Endodermal cell (in vitro differentiated cells): ENCODE results near the gene AUTS2. TPM values are rescaled to one million over a fixed set of nuclear protein-coding genes. Genes with fewer than 3 reads are reported as not detected.

Experiments used
- DNase-seq: peaks from one replicate; pipeline ENCODE4 v3.0.0-alpha.2; 2017
- H3K27ac ChIP-seq: 2 replicates; pipeline ENCODE4 v1.5.1; 2013; ENCODE audit warnings: mild to moderate bottlenecking, low read depth, low read length, moderate library complexity
- H3K27me3 ChIP-seq: 2 replicates; pipeline ENCODE4 v1.6.1; 2013; ENCODE audit warnings: mild to moderate bottlenecking, low read length, moderate library complexity; ENCODE audit not compliant: insufficient read depth, control insufficient read depth, poor library complexity, severe bottlenecking
- H3K36me3 ChIP-seq: 2 replicates; pipeline ENCODE4 v1.7.0; 2013; ENCODE audit warnings: mild to moderate bottlenecking, low read length, moderate library complexity; ENCODE audit not compliant: control insufficient read depth, insufficient read depth
- H3K4me1 ChIP-seq: one replicate; pipeline ENCODE4 v1.7.0; 2013; ENCODE audit warnings: low read length; ENCODE audit not compliant: control insufficient read depth, insufficient read depth
- H3K4me3 ChIP-seq: 2 replicates; pipeline ENCODE4 v1.5.1; 2013; ENCODE audit warnings: mild to moderate bottlenecking, low read length, moderate library complexity
- H3K9ac ChIP-seq: 2 replicates; pipeline ENCODE4 v1.6.1; 2013; ENCODE audit warnings: mild to moderate bottlenecking, low read length, moderate library complexity; ENCODE audit not compliant: poor library complexity, severe bottlenecking; ENCODE audit errors: extremely low read depth
- H3K9me3 ChIP-seq: 2 replicates; pipeline ENCODE4 v1.6.1; 2013; ENCODE audit warnings: mild to moderate bottlenecking, low read length, moderate library complexity; ENCODE audit not compliant: control insufficient read depth
- H3K27ac Mint-ChIP-seq: 2 replicates; pipeline ENCODE4 v1.8.0; 2020; ENCODE audit warnings: mixed read lengths
- H3K27me3 Mint-ChIP-seq: 2 replicates; pipeline ENCODE4 v1.8.0; 2021; ENCODE audit warnings: mild to moderate bottlenecking, mixed read lengths; ENCODE audit not compliant: insufficient read depth
- H3K36me3 Mint-ChIP-seq: 2 replicates; pipeline ENCODE4 v1.8.0; 2020; ENCODE audit warnings: low read depth, mixed read lengths
- H3K4me1 Mint-ChIP-seq: 2 replicates; pipeline ENCODE4 v1.8.0; 2020; ENCODE audit warnings: mixed read lengths
- H3K4me3 Mint-ChIP-seq: 2 replicates; pipeline ENCODE4 v1.8.0; 2020; ENCODE audit warnings: mild to moderate bottlenecking, moderate library complexity, mixed read lengths
- H3K9me3 Mint-ChIP-seq: 2 replicates; pipeline ENCODE4 v1.8.0; 2020; ENCODE audit warnings: mild to moderate bottlenecking, mixed read lengths
- WGBS, 2 experiments: methylation state at CpG; one replicate each; pipeline versions ENCODE4 v1.1.5 to v1.1.7; 2013; ENCODE audit warnings: missing lambda C conversion rate in 2 of 2, mixed read lengths in 1 of 2; ENCODE audit not compliant: insufficient coverage in 1 of 2, insufficient read length in 1 of 2; 5-methylcytosine and 5-hydroxymethylcytosine counted together
- total RNA-seq, 2 donors: library from RNA; stranded (reverse); fragmentation: NEBNext Ultra II Directional in 1 of 2; extraction: Animal tissue kit (Norgen Biotek cat#: 25700) in 1 of 2; gene quantifications; 2 replicates in 1 of 2; 3 replicates in 1 of 2; pipeline ENCODE4 v1.2.1, GENCODE V29; 2021
- TF ChIP-seq, protein P1 (sequence below): fragments of 200-600 bp; sonication (generic); conservative IDR thresholded peaks from 2 replicates; pipeline ENCODE4 v1.5.0; 2021; ENCODE audit warnings: antibody characterized with exemption, mild to moderate bottlenecking

AUTS2 gene
- total RNA-seq, 2 donors from 2014 or later: 76.8 to 106 TPM

DNA sequence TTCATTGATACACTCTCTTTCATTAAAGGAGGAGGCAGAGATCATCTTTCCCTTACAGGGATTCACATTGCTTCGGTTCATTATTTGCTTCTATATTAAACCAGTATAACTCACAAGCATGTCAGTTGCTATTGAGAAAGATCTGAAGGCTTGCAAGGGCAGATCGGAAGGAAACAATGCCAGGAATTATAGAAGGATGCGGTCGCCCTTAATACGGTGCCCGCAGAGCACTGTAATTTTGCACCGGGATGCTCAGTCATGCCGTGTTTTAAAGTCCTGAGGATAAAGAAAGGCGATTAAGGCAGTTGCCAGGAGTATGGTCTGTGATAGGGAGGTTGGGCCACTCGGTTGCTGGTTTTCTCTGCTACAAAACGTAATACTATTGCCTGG lies 1183.6 kb downstream of the AUTS2 start:
- TF ChIP-seq, protein P1, sequence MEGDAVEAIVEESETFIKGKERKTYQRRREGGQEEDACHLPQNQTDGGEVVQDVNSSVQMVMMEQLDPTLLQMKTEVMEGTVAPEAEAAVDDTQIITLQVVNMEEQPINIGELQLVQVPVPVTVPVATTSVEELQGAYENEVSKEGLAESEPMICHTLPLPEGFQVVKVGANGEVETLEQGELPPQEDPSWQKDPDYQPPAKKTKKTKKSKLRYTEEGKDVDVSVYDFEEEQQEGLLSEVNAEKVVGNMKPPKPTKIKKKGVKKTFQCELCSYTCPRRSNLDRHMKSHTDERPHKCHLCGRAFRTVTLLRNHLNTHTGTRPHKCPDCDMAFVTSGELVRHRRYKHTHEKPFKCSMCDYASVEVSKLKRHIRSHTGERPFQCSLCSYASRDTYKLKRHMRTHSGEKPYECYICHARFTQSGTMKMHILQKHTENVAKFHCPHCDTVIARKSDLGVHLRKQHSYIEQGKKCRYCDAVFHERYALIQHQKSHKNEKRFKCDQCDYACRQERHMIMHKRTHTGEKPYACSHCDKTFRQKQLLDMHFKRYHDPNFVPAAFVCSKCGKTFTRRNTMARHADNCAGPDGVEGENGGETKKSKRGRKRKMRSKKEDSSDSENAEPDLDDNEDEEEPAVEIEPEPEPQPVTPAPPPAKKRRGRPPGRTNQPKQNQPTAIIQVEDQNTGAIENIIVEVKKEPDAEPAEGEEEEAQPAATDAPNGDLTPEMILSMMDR: no peak
- Histone ChIP-seq H3K27ac (peak overlapping the region; percentile 27), H3K9ac (no peak overlapping the region), H3K36me3 (peaks cover 100% of the 10 kb centered on the region), H3K4me1 (no peaks in the 10 kb centered on the region), H3K4me3 (no peak overlapping the region), H3K9me3 (no peaks in the 10 kb centered on the region), H3K27me3 (no peaks in the 10 kb centered on the region)
- Mint-ChIP-seq H3K4me3 (no peak overlapping the region), H3K4me1 (no peaks in the 10 kb centered on the region), H3K27ac (no peak overlapping the region), H3K9me3 (no peaks in the 10 kb centered on the region), H3K36me3 (peaks cover 89% of the 10 kb centered on the region), H3K27me3 (no peaks in the 10 kb centered on the region)
- WGBS, 2 experiments: 95 to 98% methylated on average over 7 to 11 of the region's 11 CpGs
- no peak for DNase-seq

DNA sequence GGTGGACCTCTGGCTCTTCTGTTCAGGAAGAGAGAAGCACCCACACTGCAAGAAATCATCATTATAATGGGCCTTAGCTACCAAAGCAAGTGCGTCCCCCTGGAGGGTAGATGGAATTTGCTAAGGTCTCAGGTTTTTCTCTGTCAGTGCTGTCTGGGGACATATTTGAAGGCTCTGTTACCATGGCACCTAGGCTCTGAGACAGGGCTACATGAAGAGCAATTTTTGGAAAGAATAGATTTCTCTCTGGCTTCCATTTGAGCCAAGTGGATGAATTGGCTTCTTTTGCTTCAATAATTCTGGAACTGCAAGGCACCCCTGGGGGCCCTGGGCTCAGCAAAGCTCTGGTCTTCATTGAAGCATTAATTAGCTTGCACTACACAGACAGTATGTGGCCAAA lies 1184.5 kb downstream of the AUTS2 start:
- Histone ChIP-seq H3K36me3 (peaks cover 100% of the 10 kb centered on the region), H3K27me3 (no peaks in the 10 kb centered on the region), H3K9ac (no peak overlapping the region), H3K4me1 (no peaks in the 10 kb centered on the region), H3K4me3 (no peak overlapping the region), H3K27ac (peak overlapping the region; percentile 27), H3K9me3 (no peaks in the 10 kb centered on the region)
- Mint-ChIP-seq H3K27me3 (no peaks in the 10 kb centered on the region), H3K36me3 (peaks cover 89% of the 10 kb centered on the region), H3K27ac (no peak overlapping the region), H3K9me3 (no peaks in the 10 kb centered on the region), H3K4me1 (no peaks in the 10 kb centered on the region), H3K4me3 (no peak overlapping the region)
- WGBS, 2 experiments: 80 to 94% methylated on average over 1 of the region's 1 CpG
- no peak for DNase-seq
- TF ChIP-seq, protein P1: no peak

DNA sequence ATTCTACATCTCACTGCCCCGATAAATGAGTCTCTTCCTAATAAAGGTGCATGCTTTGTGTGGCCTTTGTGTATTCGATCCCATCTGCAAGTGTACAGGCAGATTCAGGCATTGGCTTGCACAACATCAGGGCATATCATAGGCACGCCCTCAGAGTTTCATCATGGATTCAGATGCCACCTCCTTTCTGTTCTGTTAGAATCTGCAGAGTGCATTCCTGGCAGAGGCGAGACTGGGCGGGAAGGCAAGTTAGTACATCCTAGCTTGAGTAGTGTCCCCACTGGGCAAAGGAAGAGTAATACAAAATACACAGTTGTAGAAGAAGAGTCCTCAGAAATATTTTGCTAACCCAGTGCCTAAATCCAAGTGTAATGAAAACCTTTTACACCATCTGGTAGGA lies 1187.2 kb downstream of the AUTS2 start:
- no peaks in the 10 kb centered on the region for H3K9me3 ChIP-seq
- no peak overlapping the region for H3K4me3 ChIP-seq
- Mint-ChIP-seq H3K4me3 (no peak overlapping the region), H3K9me3 (no peaks in the 10 kb centered on the region), H3K4me1 (no peaks in the 10 kb centered on the region), H3K27me3 (no peaks in the 10 kb centered on the region), H3K27ac (no peak overlapping the region), H3K36me3 (peaks cover 86% of the 10 kb centered on the region)
- no peak overlapping the region for H3K9ac ChIP-seq
- no peaks in the 10 kb centered on the region for H3K27me3 ChIP-seq
- DNase-seq: no peak
- H3K4me1 ChIP-seq: no peaks in the 10 kb centered on the region
- 92 to 100% methylated on average over 5 of the region's 5 CpGs for WGBS, 2 experiments
- no peak overlapping the region for H3K27ac ChIP-seq
- TF ChIP-seq, protein P1: no peak
- peaks cover 94% of the 10 kb centered on the region for H3K36me3 ChIP-seq
